ENCODE results near the gene PSMG4. TPM values are rescaled to one million over a fixed set of nuclear protein-coding genes. Genes with fewer than 3 reads are reported as not detected.

PSMG4 gene
- total and polyA plus RNA-seq, 9 of the 15 experiments (the other 6 are each of a cell fraction or from before 2014, with no cell fraction given): 12.9 to 185 (median 52.0) TPM

DNA sequence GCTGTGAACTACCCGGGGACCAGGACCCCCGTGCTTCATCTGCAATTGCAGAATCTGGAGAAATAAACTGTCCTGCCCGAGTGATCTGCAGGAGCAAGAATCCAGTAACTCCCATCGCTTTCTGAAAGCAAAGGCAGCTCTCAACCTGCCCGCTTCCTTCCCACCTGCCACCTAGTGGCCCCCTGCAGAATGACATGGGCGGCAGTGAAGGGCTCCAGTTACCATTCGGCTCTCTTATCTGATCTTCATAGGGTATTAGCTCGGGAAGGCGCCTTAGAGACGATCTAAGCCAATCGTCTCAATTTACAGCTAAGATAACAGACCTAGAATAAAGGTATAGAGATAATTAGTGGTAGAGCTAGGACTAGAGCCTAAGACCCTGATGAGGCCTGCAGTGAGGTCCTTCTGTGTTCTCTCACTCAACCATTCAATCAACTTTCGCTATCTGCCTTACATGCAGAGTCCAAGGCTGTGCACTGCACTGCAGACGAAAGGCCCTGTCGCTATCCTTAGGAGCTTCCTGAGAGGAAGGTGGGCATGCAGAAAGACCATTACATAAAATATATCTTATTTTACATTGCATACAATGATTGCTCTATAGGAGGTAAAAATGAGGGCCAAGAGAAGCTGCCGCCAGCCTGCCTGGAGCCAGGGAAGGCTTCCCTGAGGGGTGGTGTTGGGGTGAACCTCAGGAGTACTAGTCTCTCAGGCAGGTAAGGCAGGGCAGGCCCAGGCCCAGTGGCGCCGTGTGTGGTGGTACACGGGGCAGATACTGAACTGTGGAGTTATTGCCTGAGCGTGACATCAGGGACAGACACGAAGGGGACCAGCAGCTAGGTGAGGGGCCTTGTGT is 7.1 kb upstream of the PSMG4 start (continued):
- TF ChIP-seq, protein P1, sequence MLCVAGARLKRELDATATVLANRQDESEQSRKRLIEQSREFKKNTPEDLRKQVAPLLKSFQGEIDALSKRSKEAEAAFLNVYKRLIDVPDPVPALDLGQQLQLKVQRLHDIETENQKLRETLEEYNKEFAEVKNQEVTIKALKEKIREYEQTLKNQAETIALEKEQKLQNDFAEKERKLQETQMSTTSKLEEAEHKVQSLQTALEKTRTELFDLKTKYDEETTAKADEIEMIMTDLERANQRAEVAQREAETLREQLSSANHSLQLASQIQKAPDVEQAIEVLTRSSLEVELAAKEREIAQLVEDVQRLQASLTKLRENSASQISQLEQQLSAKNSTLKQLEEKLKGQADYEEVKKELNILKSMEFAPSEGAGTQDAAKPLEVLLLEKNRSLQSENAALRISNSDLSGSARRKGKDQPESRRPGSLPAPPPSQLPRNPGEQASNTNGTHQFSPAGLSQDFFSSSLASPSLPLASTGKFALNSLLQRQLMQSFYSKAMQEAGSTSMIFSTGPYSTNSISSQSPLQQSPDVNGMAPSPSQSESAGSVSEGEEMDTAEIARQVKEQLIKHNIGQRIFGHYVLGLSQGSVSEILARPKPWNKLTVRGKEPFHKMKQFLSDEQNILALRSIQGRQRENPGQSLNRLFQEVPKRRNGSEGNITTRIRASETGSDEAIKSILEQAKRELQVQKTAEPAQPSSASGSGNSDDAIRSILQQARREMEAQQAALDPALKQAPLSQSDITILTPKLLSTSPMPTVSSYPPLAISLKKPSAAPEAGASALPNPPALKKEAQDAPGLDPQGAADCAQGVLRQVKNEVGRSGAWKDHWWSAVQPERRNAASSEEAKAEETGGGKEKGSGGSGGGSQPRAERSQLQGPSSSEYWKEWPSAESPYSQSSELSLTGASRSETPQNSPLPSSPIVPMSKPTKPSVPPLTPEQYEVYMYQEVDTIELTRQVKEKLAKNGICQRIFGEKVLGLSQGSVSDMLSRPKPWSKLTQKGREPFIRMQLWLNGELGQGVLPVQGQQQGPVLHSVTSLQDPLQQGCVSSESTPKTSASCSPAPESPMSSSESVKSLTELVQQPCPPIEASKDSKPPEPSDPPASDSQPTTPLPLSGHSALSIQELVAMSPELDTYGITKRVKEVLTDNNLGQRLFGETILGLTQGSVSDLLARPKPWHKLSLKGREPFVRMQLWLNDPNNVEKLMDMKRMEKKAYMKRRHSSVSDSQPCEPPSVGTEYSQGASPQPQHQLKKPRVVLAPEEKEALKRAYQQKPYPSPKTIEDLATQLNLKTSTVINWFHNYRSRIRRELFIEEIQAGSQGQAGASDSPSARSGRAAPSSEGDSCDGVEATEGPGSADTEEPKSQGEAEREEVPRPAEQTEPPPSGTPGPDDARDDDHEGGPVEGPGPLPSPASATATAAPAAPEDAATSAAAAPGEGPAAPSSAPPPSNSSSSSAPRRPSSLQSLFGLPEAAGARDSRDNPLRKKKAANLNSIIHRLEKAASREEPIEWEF (CRISPR knock-in tag; IDR thresholded peaks at IDR 0.05): 0 out of 2 replicates have a peak, but pooled peaks have one; percentile 32
- TF ChIP-seq ZNF586 (CRISPR knock-in tag; conservative IDR thresholded peaks at IDR 0.05) (no peak), MAFF (IDR thresholded peaks at IDR 0.05; ENCODE audit: low read length) (0 out of 2 replicates have a peak, but pooled peaks have one; percentile 12), HNRNPK (IDR thresholded peaks at IDR 0.05; ENCODE audit: low read depth, low read length, poor library complexity, severe bottlenecking) (no peak), ZNF384 (IDR thresholded peaks at IDR 0.05; ENCODE audit: low read depth, low read length) (peak; percentile 74), ZNF695 (CRISPR knock-in tag; IDR thresholded peaks at IDR 0.05) (0 out of 2 replicates have a peak, but pooled peaks have one; percentile 17), RHOXF2B (CRISPR knock-in tag; conservative IDR thresholded peaks at IDR 0.05) (0 out of 2 replicates have a peak, but pooled peaks have one; percentile 70), NFRKB (IDR thresholded peaks at IDR 0.05; ENCODE audit: low read depth) (no peak), HSF4 (CRISPR knock-in tag; IDR thresholded peaks at IDR 0.05; ENCODE audit: borderline replicate concordance) (no peak), YY1 (IDR thresholded peaks at IDR 0.05; ENCODE audit: borderline replicate concordance in 1 of 3, control insufficient read depth in 1 of 3, extremely low read depth in 1 of 3, insufficient read depth in 3 of 3, insufficient read length in 1 of 3, insufficient replicate concordance in 2 of 3, low read depth in 1 of 3, low read length in 2 of 3) (peak in 2 of 3 experiments; percentile 27 to 50), GABPB2 (CRISPR knock-in tag; conservative IDR thresholded peaks at IDR 0.05) (0 out of 2 replicates have a peak, but pooled peaks have one; percentile 55), ZC3H4 (CRISPR knock-in tag; IDR thresholded peaks at IDR 0.05; ENCODE audit: borderline replicate concordance) (no peak), L3MBTL2 (IDR thresholded peaks at IDR 0.05) (peak; percentile 59; the same call in 1 of the 2 replicates), NBN (IDR thresholded peaks at IDR 0.05; ENCODE audit: low read depth) (0 out of 2 replicates have a peak, but pooled peaks have one; percentile 43), FOXK2 (conservative IDR thresholded peaks at IDR 0.05 in 1 of 2, IDR thresholded peaks at IDR 0.05 in 1 of 2; ENCODE audit: low read depth in 2 of 2) (0 out of 4 replicates have a peak, but pooled peaks of 1 of the 2 experiments have one; percentile 43)
- TF ChIP-seq, protein P2, sequence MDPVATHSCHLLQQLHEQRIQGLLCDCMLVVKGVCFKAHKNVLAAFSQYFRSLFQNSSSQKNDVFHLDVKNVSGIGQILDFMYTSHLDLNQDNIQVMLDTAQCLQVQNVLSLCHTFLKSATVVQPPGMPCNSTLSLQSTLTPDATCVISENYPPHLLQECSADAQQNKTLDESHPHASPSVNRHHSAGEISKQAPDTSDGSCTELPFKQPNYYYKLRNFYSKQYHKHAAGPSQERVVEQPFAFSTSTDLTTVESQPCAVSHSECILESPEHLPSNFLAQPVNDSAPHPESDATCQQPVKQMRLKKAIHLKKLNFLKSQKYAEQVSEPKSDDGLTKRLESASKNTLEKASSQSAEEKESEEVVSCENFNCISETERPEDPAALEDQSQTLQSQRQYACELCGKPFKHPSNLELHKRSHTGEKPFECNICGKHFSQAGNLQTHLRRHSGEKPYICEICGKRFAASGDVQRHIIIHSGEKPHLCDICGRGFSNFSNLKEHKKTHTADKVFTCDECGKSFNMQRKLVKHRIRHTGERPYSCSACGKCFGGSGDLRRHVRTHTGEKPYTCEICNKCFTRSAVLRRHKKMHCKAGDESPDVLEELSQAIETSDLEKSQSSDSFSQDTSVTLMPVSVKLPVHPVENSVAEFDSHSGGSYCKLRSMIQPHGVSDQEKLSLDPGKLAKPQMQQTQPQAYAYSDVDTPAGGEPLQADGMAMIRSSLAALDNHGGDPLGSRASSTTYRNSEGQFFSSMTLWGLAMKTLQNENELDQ (CRISPR knock-in tag; IDR thresholded peaks at IDR 0.05; ENCODE audit: borderline replicate concordance): no peak
- TF ChIP-seq, protein P3, sequence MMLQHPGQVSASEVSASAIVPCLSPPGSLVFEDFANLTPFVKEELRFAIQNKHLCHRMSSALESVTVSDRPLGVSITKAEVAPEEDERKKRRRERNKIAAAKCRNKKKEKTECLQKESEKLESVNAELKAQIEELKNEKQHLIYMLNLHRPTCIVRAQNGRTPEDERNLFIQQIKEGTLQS (IDR thresholded peaks at IDR 0.05): no peak
- TF ChIP-seq, protein P3 (CRISPR knock-in tag; conservative IDR thresholded peaks at IDR 0.05): 0 out of 2 replicates have a peak, but pooled peaks have one; percentile 33
